ENCODE measurements around the gene CTXND2. TPM values are rescaled to one million over a fixed set of nuclear protein-coding genes. Genes with fewer than 3 reads are reported as not detected.
"Not testable (repeated sequence)": the region's sequence is repeated elsewhere in the genome, so short reads cannot be mapped to it uniquely, and the experiment has no call there.

Gene CTXND2
- total RNA-seq (not detected), polyA plus RNA-seq (not detected)

GRCh38 chr1:150887018-150887417, at the start of gene CTXND2:
TSS of gene CTXND2 (plus strand) at chr1:150887136. CDS start at chr1:150912315, 25,179 bp downstream.
- peaks cover 9% of the 10 kb centered on the region for H3K27me3 Mint-ChIP-seq
- Histone ChIP-seq H3K4me3 (ENCODE audit: low read depth, low read length) (no peak within 1 kb of the TSS), H3K9me3 (ENCODE audit: control insufficient read depth in 2 of 2, low read length in 2 of 2) (no peaks in the 10 kb centered on the region), H3K4me1 (ENCODE audit: control insufficient read depth, insufficient read depth, low read length, poor library complexity, severe bottlenecking) (peaks cover 17% of the 10 kb centered on the region), H3K27ac (ENCODE audit: insufficient read depth, low read length, poor library complexity, severe bottlenecking) (no peak within 1 kb of the TSS), H3K27me3 (ENCODE audit: control insufficient read depth, insufficient read depth, low read length) (peaks cover 3% of the 10 kb centered on the region), H3K36me3 (ENCODE audit: control insufficient read depth, insufficient read depth, low read length) (no peaks in the 10 kb centered on the region)
- H3K4me1 Mint-ChIP-seq = peaks cover 15 to 25% (median 21%) of the 10 kb centered on the region in 4 donors
- peak within 1 kb of the TSS in 1 of 4 donors; percentile 51 for H3K4me3 Mint-ChIP-seq
- no peak for ATAC-seq (ENCODE audit: low read depth in 2 of 2)
- H3K27ac Mint-ChIP-seq = no peak within 1 kb of the TSS
- no peak for DNase-seq
- no peaks in the 10 kb centered on the region for H3K36me3 Mint-ChIP-seq
- no peaks in the 10 kb centered on the region for H3K9me3 Mint-ChIP-seq

GRCh38 chr1:150840850-150841249, 46.1 kb upstream of the CTXND2 start:
- not testable (repeated sequence) for H3K27me3 ChIP-seq (ENCODE audit: control insufficient read depth, insufficient read depth, low read length); H3K9me3 Mint-ChIP-seq; ATAC-seq (ENCODE audit: low read depth in 2 of 2); DNase-seq; H3K4me3 ChIP-seq (ENCODE audit: low read depth, low read length); H3K27me3 Mint-ChIP-seq; H3K4me3 Mint-ChIP-seq; H3K9me3 ChIP-seq (ENCODE audit: control insufficient read depth in 2 of 2, low read length in 2 of 2); H3K27ac ChIP-seq (ENCODE audit: insufficient read depth, low read length, poor library complexity, severe bottlenecking)
- Histone ChIP-seq H3K36me3 (ENCODE audit: control insufficient read depth, insufficient read depth, low read length) (peaks cover 28% of the 10 kb centered on the region), H3K4me1 (ENCODE audit: control insufficient read depth, insufficient read depth, low read length, poor library complexity, severe bottlenecking) (peaks cover 15% of the 10 kb centered on the region)
- Mint-ChIP-seq H3K27ac (peak overlapping the region in 2 of 3 donors; percentile 67 to 68), H3K4me1 (peaks cover 12 to 34% (median 31%) of the 10 kb centered on the region in 4 donors), H3K36me3 (peaks cover 29% of the 10 kb centered on the region)

- H3K4me1 ChIP-seq (ENCODE audit: control insufficient read depth, insufficient read depth, low read length, poor library complexity, severe bottlenecking) = peaks cover 15% of the 10 kb centered on the region
- peak; percentile 37 to 39 for ATAC-seq (ENCODE audit: low read depth in 2 of 2)
- DNase-seq = peak in 2 of 3 donors; percentile 39 to 78
- Mint-ChIP-seq H3K4me3 (peak overlapping the region in 1 of 4 donors; percentile 55), H3K9me3 (no peaks in the 10 kb centered on the region), H3K27me3 (no peaks in the 10 kb centered on the region), H3K27ac (peak overlapping the region; percentile 67 to 84 (median 68)), H3K36me3 (peaks cover 34% of the 10 kb centered on the region), H3K4me1 (peaks cover 12 to 34% (median 31%) of the 10 kb centered on the region in 4 donors)
- no peaks in the 10 kb centered on the region for H3K27me3 ChIP-seq (ENCODE audit: control insufficient read depth, insufficient read depth, low read length)
- no peaks in the 10 kb centered on the region for H3K9me3 ChIP-seq (ENCODE audit: control insufficient read depth in 2 of 2, low read length in 2 of 2)
- H3K36me3 ChIP-seq (ENCODE audit: control insufficient read depth, insufficient read depth, low read length) = peaks cover 27% of the 10 kb centered on the region
- peak overlapping the region; percentile 47 for H3K27ac ChIP-seq (ENCODE audit: insufficient read depth, low read length, poor library complexity, severe bottlenecking)
- H3K4me3 ChIP-seq (ENCODE audit: low read depth, low read length) = peak overlapping the region; percentile 9
Measured at GRCh38 chr1:150841626-150842025, 45.3 kb upstream of the CTXND2 start.

- peak overlapping the region; percentile 47 for H3K27ac ChIP-seq (ENCODE audit: insufficient read depth, low read length, poor library complexity, severe bottlenecking)
- Mint-ChIP-seq H3K36me3 (peaks cover 33% of the 10 kb centered on the region), H3K27me3 (no peaks in the 10 kb centered on the region), H3K27ac (peak overlapping the region; percentile 16 to 84 (median 68)), H3K4me1 (peaks cover 12 to 34% (median 29%) of the 10 kb centered on the region in 4 donors), H3K4me3 (peak overlapping the region in 1 of 4 donors; percentile 27), H3K9me3 (no peaks in the 10 kb centered on the region)
- H3K9me3 ChIP-seq (ENCODE audit: control insufficient read depth in 2 of 2, low read length in 2 of 2) = no peaks in the 10 kb centered on the region
- no peak for ATAC-seq (ENCODE audit: low read depth in 2 of 2)
- H3K4me3 ChIP-seq (ENCODE audit: low read depth, low read length) = no peak overlapping the region
- peaks cover 23% of the 10 kb centered on the region for H3K36me3 ChIP-seq (ENCODE audit: control insufficient read depth, insufficient read depth, low read length)
- no peaks in the 10 kb centered on the region for H3K27me3 ChIP-seq (ENCODE audit: control insufficient read depth, insufficient read depth, low read length)
- H3K4me1 ChIP-seq (ENCODE audit: control insufficient read depth, insufficient read depth, low read length, poor library complexity, severe bottlenecking) = peaks cover 15% of the 10 kb centered on the region
- DNase-seq = no peak
Measured at GRCh38 chr1:150842343-150842742, 44.6 kb upstream of the CTXND2 start.

- Histone ChIP-seq H3K27ac (ENCODE audit: insufficient read depth, low read length, poor library complexity, severe bottlenecking) (no peak overlapping the region), H3K4me3 (ENCODE audit: low read depth, low read length) (no peak overlapping the region), H3K9me3 (ENCODE audit: control insufficient read depth in 2 of 2, low read length in 2 of 2) (no peaks in the 10 kb centered on the region), H3K36me3 (ENCODE audit: control insufficient read depth, insufficient read depth, low read length) (peaks cover 23% of the 10 kb centered on the region), H3K27me3 (ENCODE audit: control insufficient read depth, insufficient read depth, low read length) (no peaks in the 10 kb centered on the region), H3K4me1 (ENCODE audit: control insufficient read depth, insufficient read depth, low read length, poor library complexity, severe bottlenecking) (peaks cover 15% of the 10 kb centered on the region)
- DNase-seq (no peak), ATAC-seq (ENCODE audit: low read depth in 2 of 2) (no peak)
- Mint-ChIP-seq H3K36me3 (peaks cover 34% of the 10 kb centered on the region), H3K9me3 (no peaks in the 10 kb centered on the region), H3K27me3 (no peaks in the 10 kb centered on the region), H3K27ac (peak overlapping the region in 2 of 3 donors; percentile 4 to 84), H3K4me1 (peaks cover 17 to 39% (median 31%) of the 10 kb centered on the region in 4 donors), H3K4me3 (no peak overlapping the region)
Measured at GRCh38 chr1:150842964-150843363, 44.0 kb upstream of the CTXND2 start.

- Mint-ChIP-seq H3K36me3 (peaks cover 35% of the 10 kb centered on the region), H3K9me3 (no peaks in the 10 kb centered on the region), H3K27ac (peak overlapping the region in 1 of 3 donors; percentile 4), H3K4me1 (peaks cover 17 to 39% (median 32%) of the 10 kb centered on the region in 4 donors), H3K4me3 (no peak overlapping the region), H3K27me3 (no peaks in the 10 kb centered on the region)
- no peak for ATAC-seq (ENCODE audit: low read depth in 2 of 2)
- H3K4me1 ChIP-seq (ENCODE audit: control insufficient read depth, insufficient read depth, low read length, poor library complexity, severe bottlenecking) = peaks cover 15% of the 10 kb centered on the region
- peaks cover 19% of the 10 kb centered on the region for H3K36me3 ChIP-seq (ENCODE audit: control insufficient read depth, insufficient read depth, low read length)
- no peak overlapping the region for H3K27ac ChIP-seq (ENCODE audit: insufficient read depth, low read length, poor library complexity, severe bottlenecking)
- H3K9me3 ChIP-seq (ENCODE audit: control insufficient read depth in 2 of 2, low read length in 2 of 2) = no peaks in the 10 kb centered on the region
- H3K4me3 ChIP-seq (ENCODE audit: low read depth, low read length) = no peak overlapping the region
- DNase-seq = no peak
- H3K27me3 ChIP-seq (ENCODE audit: control insufficient read depth, insufficient read depth, low read length) = no peaks in the 10 kb centered on the region
Measured at GRCh38 chr1:150843474-150843873, 43.5 kb upstream of the CTXND2 start.

GRCh38 chr1:150846473-150847146, 40.3 kb upstream of the CTXND2 start:
- Mint-ChIP-seq H3K27me3 (no peaks in the 10 kb centered on the region), H3K9me3 (peaks cover 0 to 3% (median 0%) of the 10 kb centered on the region in 7 donors), H3K4me1 (peaks cover 13 to 23% (median 17%) of the 10 kb centered on the region in 4 donors), H3K27ac (peak overlapping the region in 1 of 3 donors; percentile 89), H3K36me3 (peaks cover 28% of the 10 kb centered on the region), H3K4me3 (no peak overlapping the region)
- ATAC-seq (ENCODE audit: low read depth in 2 of 2) (no peak), DNase-seq (no peak)
- no peaks in the 10 kb centered on the region for H3K27me3 ChIP-seq (ENCODE audit: control insufficient read depth, insufficient read depth, low read length)
- H3K4me1 ChIP-seq (ENCODE audit: control insufficient read depth, insufficient read depth, low read length, poor library complexity, severe bottlenecking) = peaks cover 9% of the 10 kb centered on the region
- no peak overlapping the region for H3K4me3 ChIP-seq (ENCODE audit: low read depth, low read length)
- no peaks in the 10 kb centered on the region for H3K9me3 ChIP-seq (ENCODE audit: control insufficient read depth in 2 of 2, low read length in 2 of 2)
- peaks cover 11% of the 10 kb centered on the region for H3K36me3 ChIP-seq (ENCODE audit: control insufficient read depth, insufficient read depth, low read length)
- H3K27ac ChIP-seq (ENCODE audit: insufficient read depth, low read length, poor library complexity, severe bottlenecking) = no peak overlapping the region
